NCI-H446 (cell line): ENCODE measurements around the gene CHCHD1.
"Not testable (repeated sequence)": the region's sequence is repeated elsewhere in the genome, so short reads cannot be mapped to it uniquely, and the experiment has no call there.

Source experiments
- DNase-seq, 2 experiments: peaks; one replicate each; lab custom pipeline; 2025; lab: John Stamatoyannopoulos, UW

CHCHD1 gene

DNA sequence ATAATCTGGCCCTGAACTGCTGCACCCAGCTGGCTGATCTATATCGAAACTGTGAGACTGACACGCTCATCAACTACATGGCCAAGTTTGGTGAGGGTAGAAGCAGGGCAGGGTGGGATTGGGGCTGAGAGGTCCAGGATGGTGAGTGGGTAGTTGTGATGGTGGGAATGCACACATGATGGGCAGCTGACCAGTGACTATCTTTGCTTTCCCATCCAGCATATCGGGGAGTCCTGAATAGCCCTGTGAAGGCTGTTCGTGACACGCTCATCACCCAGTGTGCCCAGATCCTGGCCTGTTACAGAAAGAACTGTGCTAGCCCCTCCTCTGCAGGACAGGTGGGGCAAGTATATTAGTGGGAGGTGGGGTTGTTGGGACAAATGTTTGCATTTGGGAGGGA, 12.5 kb upstream of the CHCHD1 start:
- DNase-seq, result no peak

- peak in 1 of 2 experiments; percentile 64 for DNase-seq
These were observed 10.0 kb upstream of the CHCHD1 start for GRCh38 chr10:73771722-73772280.

- DNase-seq, result peak in 1 of 2 experiments; percentile 64
These were observed 9.3 kb upstream of the CHCHD1 start for GRCh38 chr10:73772281-73773151.

GRCh38 chr10:73773152-73773879, 8.5 kb upstream of the CHCHD1 start:
- no peak for DNase-seq

DNA sequence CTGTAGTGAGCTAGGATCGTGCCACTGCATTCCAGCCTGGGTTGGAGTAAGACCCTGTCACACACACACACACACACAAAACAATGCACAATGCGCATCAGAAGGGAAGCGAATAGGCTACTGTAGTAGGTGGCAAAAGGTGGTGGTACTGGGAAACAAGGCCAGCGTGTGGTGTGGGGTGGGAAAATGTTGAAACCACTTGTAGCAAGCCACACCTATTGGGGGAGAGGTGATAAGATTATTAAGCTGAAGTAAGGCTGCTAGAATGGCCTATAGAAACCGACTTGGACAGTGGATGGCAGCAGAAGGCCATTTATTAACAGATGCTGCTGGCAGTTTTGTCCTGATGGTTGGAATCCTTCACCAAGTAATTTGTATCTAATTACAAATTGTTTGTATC, 7.2 kb upstream of the CHCHD1 start:
- no peak for DNase-seq

GRCh38 chr10:73779018-73779417, 2.8 kb upstream of the CHCHD1 start:
- no peak for DNase-seq

GRCh38 chr10:73779539-73780197, 2.2 kb upstream of the CHCHD1 start:
- DNase-seq, result no peak

GRCh38 chr10:73780301-73780700, 1.5 kb upstream of the CHCHD1 start:
- DNase-seq, result no peak

DNA sequence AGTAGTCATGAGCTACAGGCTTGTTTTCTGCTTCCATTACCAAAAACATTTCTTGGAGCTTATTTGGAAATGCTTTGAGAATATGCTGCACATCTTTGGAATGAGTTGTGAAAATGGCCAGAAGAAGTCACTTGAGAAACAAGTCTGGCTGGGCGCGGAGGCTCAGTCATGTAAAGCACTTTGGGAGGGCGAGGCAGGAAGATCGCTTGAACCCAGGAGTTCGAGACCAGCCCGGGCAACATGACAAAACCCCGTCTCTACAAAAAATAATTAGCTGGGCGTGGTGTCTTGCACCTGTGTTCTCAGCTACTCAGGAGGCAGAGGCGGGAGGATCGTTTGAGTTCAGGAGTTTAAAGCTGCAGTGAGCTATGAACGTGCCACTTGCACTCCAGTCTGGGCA, 882 bp upstream of the CHCHD1 start:
- DNase-seq, result no peak

GRCh38 chr10:73781548-73781878, 335 bp upstream of the CHCHD1 start:
- DNase-seq, result no peak

DNA sequence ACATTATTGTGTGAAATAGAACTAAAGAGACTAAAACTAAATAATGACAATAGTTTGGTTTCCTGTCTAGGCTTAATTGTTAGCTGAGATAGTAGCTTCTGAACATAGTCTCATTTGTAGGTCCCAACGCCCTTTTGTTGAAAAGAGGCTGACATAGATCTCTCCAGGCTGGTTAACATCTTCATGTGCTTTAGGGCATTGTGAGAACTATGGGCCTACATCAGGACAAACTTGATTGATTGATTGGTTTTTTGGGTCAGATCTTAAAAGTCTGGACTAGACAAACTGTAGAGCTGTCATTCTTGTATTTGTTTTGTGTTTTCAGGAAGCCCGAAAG, 869 bp downstream of the CHCHD1 start:
- no peak for DNase-seq

DNA sequence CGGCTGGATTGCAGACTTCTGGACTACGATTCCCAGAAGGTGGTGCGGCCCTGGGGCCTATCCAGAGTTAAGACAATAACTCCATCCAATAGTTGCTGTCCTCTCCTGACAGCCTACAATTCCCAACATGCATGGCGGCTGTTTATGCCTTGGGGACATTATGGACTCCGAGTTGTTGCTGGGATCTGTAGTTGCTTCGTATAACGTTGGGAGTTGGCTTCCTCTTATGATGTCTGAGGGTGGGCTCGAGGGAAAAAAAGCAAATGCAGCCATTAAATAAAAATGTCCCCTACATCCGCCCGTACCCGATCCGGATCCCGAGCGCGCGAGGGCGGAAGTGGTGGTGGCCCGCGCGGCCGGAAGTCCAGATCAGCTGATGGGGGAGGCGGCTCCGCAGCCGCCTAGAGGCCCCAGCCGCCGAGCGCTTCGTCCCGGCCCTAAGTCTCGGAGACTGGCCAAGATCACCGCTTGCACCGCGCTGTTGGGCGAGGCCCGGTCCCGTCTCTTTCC, 3.4 kb downstream of the CHCHD1 start, which contains the start of gene ZSWIM8:
ZSWIM8 (plus strand) TSS at position 396 of the 510 bp plus-strand sequence. CDS start 273 bp downstream, outside the sequence.
- DNase-seq, result peak; percentile 53 to 82

DNA sequence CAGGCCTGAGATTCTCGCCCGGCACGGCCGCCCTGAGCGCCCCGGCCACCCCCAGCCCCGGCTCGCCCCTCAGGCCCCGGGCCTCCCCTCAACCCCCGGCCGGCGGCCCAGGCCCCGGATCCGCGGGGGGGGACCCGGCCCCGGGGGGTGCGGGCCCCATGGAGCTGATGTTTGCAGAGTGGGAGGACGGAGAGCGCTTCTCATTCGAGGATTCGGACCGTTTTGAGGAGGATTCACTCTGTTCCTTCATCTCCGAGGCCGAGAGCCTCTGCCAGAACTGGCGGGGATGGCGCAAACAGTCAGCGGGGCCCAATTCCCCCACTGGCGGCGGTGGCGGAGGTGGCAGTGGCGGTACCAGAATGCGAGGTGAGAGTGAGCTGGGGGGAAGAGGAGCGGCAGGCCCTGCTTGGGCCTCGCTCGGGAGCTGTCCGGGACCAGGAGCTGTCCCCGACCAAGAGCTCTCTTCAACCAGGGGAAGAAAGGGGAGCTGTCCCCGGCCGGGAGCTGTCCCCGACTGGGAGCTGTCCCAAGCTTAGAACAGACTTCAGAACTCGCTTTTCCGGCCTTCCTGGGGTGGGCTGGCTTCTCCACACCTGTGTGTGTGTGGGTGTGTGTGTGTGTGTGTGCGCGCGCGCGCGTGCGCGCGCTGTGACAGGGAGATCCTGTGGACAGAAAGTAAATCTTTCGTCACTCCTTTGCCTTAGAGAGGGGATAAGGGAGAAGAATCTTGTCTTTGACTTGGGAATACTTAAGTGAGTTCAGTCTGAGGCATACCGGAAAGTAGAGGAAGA, 4.1 kb downstream of the CHCHD1 start:
- DNase-seq, result no peak

DNA sequence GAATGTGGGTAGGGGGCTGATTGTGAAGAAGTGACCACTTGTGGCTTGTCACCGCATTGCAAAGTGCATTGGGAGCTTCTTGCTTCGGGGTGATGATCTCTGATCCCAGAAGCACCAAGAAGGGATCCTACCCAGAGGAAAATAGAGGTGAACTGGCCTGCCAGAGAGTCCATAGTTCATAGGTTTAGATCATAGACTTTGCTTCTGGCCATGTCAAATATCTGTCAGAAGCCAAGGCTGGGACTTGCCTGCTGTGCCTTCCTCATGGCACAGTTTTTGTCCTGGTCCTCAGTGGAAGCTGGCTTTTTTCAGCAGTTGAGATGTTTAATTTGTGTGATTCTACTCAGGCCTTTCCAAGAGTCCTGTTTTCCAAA, 4.7 kb downstream of the CHCHD1 start:
- DNase-seq, result no peak

DNA sequence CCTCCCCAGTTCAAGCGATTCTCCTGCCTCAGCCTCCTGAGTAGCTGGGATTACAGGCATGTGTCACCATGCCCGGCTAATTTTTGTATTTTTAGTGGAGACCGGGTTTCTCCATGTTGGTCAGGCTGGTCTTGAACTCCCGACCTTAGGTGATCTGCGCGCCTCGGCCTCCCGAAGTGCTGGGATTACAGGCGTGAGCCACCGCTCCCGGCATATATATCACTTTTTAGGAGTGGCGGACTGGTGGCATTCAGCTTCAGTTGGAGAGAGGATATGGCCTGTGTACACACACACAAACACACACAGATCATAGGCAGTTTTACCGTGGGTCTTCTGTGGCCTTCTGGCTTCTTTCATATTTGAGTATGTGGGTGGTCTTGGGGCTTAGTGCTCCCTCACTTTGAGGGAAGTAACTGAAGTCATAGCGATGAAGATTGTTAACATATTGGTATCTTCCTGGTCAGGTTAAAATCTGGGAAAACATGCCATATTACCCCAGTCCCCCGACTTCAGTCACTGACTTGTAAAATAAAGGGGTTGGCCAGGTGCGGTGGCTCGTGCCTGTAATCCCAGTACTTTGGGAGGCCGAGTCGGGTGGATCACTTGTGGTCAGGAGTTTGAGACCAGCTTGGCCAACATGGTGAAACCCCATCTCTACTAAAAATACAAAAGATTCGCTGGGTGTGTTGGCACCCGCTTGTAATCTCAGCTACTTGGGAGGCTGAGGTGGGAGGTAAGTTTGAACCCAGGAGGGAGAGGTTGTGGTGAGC, 5.4 kb downstream of the CHCHD1 start:
- not testable (repeated sequence) for DNase-seq

- no peak for DNase-seq
These were observed 7.2 kb downstream of the CHCHD1 start for GRCh38 chr10:73788864-73789658.

- no peak for DNase-seq
These were observed 7.8 kb downstream of the CHCHD1 start for GRCh38 chr10:73789659-73790055.

DNA sequence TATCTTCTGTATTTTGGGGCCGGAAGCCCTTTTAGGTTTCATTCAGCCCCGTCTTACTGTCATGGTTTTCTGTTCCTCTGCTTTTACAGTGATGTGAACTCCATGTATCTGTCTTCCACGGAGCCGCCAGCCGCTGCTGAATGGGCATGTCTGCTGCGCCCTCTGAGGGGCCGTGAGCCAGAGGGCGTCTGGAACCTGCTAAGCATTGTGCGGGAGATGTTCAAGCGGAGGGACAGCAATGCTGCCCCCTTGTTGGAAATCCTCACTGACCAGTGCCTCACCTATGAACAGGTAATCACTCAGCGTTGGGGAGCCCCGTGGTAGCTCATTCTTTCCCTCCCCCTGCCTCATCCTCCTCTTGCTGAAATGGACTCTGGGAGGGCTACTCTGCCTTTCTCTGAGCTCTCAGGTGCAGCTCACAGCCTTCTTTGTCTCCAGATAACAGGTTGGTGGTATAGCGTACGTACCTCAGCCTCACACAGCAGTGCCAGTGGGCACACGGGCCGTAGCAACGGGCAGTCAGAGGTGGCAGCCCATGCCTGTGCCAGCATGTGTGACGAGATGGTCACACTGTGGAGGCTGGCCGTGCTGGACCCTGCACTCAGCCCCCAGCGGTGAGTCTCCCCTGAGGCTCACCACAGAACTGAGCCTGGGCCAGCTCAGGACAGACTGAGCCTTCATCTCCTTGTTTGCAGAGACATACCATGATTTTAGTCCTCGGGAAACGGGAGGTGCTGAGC, 9.2 kb downstream of the CHCHD1 start:
- no peak for DNase-seq

DNA sequence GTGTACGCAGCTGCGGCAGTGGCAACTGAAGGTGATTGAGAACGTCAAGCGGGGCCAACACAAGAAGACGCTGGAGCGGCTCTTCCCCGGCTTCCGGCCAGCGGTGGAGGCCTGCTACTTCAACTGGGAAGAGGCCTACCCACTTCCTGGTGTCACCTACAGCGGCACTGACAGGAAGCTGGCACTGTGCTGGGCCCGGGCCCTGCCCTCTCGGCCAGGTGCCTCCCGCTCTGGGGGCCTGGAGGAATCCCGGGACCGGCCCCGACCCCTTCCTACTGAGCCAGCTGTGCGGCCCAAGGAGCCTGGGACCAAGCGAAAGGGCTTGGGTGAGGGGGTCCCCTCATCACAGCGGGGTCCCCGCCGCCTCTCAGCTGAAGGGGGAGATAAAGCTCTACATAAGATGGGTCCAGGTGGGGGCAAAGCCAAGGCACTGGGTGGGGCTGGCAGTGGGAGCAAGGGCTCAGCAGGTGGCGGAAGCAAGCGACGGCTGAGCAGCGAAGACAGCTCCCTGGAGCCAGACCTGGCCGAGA, 10.1 kb downstream of the CHCHD1 start:
- DNase-seq, result no peak
